Neural cell (in vitro differentiated cells): ENCODE results near the gene PIP. TPM values are rescaled to one million over a fixed set of nuclear protein-coding genes. Genes with fewer than 3 reads are reported as not detected.
"Not testable (repeated sequence)": the region's sequence is repeated elsewhere in the genome, so short reads cannot be mapped to it uniquely, and the experiment has no call there.

Experiments used
- H2AFZ ChIP-seq: fragments of 200-600, 300-800 bp; sonication (generic), shearing (Covaris generic); 2 replicates; pipeline ENCODE4 v1.6.0; 2014; ENCODE audit warnings: low read depth, mild to moderate bottlenecking, antibody characterized with exemption, low read length, moderate library complexity
- H3F3A ChIP-seq: fragments of 200-600 bp; shearing (Covaris generic); 2 replicates; pipeline ENCODE4 v1.6.1; 2016; ENCODE audit warnings: mild to moderate bottlenecking, moderate library complexity, mixed read lengths, antibody characterized with exemption, low read length; ENCODE audit not compliant: insufficient read depth, poor library complexity, severe bottlenecking
- H3K27ac ChIP-seq: fragments of 200-600, 300-800 bp; sonication (generic), shearing (Covaris generic); 2 replicates; pipeline ENCODE4 v1.5.1; 2014; ENCODE audit warnings: mild to moderate bottlenecking, low read length, moderate library complexity
- H3K27me3 ChIP-seq: fragments of 300-800, 200-600 bp; sonication (generic), shearing (Covaris generic); 2 replicates; pipeline ENCODE4 v1.6.0; 2014; ENCODE audit warnings: mild to moderate bottlenecking, low read depth, low read length, moderate library complexity; ENCODE audit not compliant: insufficient read depth
- H3K36me3 ChIP-seq: fragments of 300-800, 200-600 bp; sonication (generic), shearing (Covaris generic); 2 replicates; pipeline ENCODE4 v1.5.1; 2014; ENCODE audit warnings: mild to moderate bottlenecking, antibody characterized with exemption, low read length, moderate library complexity; ENCODE audit not compliant: insufficient read depth
- H3K4me2 ChIP-seq: fragments of 300-800, 200-600 bp; sonication (generic), shearing (Covaris generic); 2 replicates; pipeline ENCODE4 v1.6.0; 2014; ENCODE audit warnings: mild to moderate bottlenecking, low read length
- H3K4me3 ChIP-seq: fragments of 300-800, 200-600 bp; sonication (generic), shearing (Covaris generic); 2 replicates; pipeline ENCODE4 v1.5.1; 2014; ENCODE audit warnings: mild to moderate bottlenecking, low read length, moderate library complexity
- H3K79me2 ChIP-seq: fragments of 200-600 bp; shearing (Covaris generic); replicated peaks from 2 replicates; pipeline ENCODE4 v1.6.0; 2014; ENCODE audit warnings: mild to moderate bottlenecking, low read length, moderate library complexity; ENCODE audit not compliant: insufficient read depth
- H3K9ac ChIP-seq: fragments of 300-800, 200-600 bp; sonication (generic), shearing (Covaris generic); 2 replicates; pipeline ENCODE4 v1.6.1; 2016; ENCODE audit warnings: mild to moderate bottlenecking, low read length, mixed read lengths
- H3K9me2 ChIP-seq: fragments of 200-600 bp; shearing (Covaris generic); 2 replicates; pipeline ENCODE4 v1.6.1; 2016; ENCODE audit warnings: mild to moderate bottlenecking, low read length, mixed read lengths; ENCODE audit not compliant: insufficient read depth
- H3K9me3 ChIP-seq: fragments of 200-600, 300-800 bp; sonication (generic), shearing (Covaris generic); 2 replicates; pipeline ENCODE4 v1.6.1; 2016; ENCODE audit warnings: mild to moderate bottlenecking, mixed run types, low read length, moderate library complexity, mixed read lengths
- H4K20me1 ChIP-seq: fragments of 200-600 bp; shearing (Covaris generic); 2 replicates; pipeline ENCODE4 v1.6.1; 2016; ENCODE audit warnings: mild to moderate bottlenecking, mixed run types; ENCODE audit not compliant: insufficient read depth
- CTCF ChIP-seq: fragments of 450-650 bp; IDR thresholded peaks from 2 replicates; pipeline ENCODE4 v1.5.1; 2014; ENCODE audit warnings: antibody characterized with exemption, mild to moderate bottlenecking, moderate library complexity; ENCODE audit not compliant: poor library complexity, severe bottlenecking
- EP300 ChIP-seq: fragments of 450-650 bp; conservative IDR thresholded peaks from 2 replicates; pipeline ENCODE4 v1.6.1; 2014; ENCODE audit warnings: antibody characterized with exemption, mild to moderate bottlenecking, moderate library complexity; ENCODE audit not compliant: poor library complexity, severe bottlenecking
- EZH2 ChIP-seq: fragments of 200-600, 300-800 bp; shearing (Covaris generic), sonication (generic); IDR thresholded peaks from 2 replicates; pipeline ENCODE4 v1.6.1; 2014; ENCODE audit warnings: antibody characterized with exemption, low read length, borderline replicate concordance, mild to moderate bottlenecking; ENCODE audit not compliant: insufficient read depth, poor library complexity, severe bottlenecking
- MXI1 ChIP-seq: fragments of 450-650 bp; conservative IDR thresholded peaks from 2 replicates; pipeline ENCODE4 v1.6.1; 2014; ENCODE audit warnings: antibody characterized with exemption, mild to moderate bottlenecking; ENCODE audit not compliant: poor library complexity, severe bottlenecking
- POLR2AphosphoS5 ChIP-seq: IDR thresholded peaks from 2 replicates; pipeline ENCODE4 v1.6.1; 2012
- RAD21 ChIP-seq: fragments of 450-650 bp; conservative IDR thresholded peaks from 2 replicates; pipeline ENCODE4 v1.6.1; 2014; ENCODE audit warnings: antibody characterized with exemption, mild to moderate bottlenecking, moderate library complexity
- REST ChIP-seq: IDR thresholded peaks from 2 replicates; pipeline ENCODE4 v1.6.1; 2012; ENCODE audit warnings: borderline replicate concordance
- SMC3 ChIP-seq: fragments of 450-650 bp; conservative IDR thresholded peaks from 2 replicates; pipeline ENCODE4 v1.6.1; 2014; ENCODE audit warnings: antibody characterized with exemption, mild to moderate bottlenecking, moderate library complexity; ENCODE audit not compliant: poor library complexity
- TAF1 ChIP-seq: IDR thresholded peaks from 2 replicates; pipeline ENCODE4 v1.6.1; 2012; ENCODE audit warnings: low read depth
- polyA plus RNA-seq: library from polyadenylated mRNA; depleted of rRNA; stranded (reverse); fragments of >200 nt; gene quantifications from 2 replicates; pipeline ENCODE4 v1.2.3, GENCODE V29; 2014

PIP gene
- polyA plus RNA-seq, 1 donor from 2014 or later = not detected

- H3K79me2 ChIP-seq, H3K4me3 ChIP-seq, H3K27me3 ChIP-seq, H3K9me3 ChIP-seq, H3K27ac ChIP-seq, H4K20me1 ChIP-seq, H3K4me2 ChIP-seq, H3K9me2 ChIP-seq, H3K36me3 ChIP-seq, H2AFZ ChIP-seq, H3F3A ChIP-seq, H3K9ac ChIP-seq: not testable (repeated sequence)
These were observed 43.2 kb upstream of the PIP start for GRCh38 chr7:143088549-143089231.

- Histone ChIP-seq H3K9me2 (no peaks in the 10 kb centered on the region), H4K20me1 (no peaks in the 10 kb centered on the region), H3K4me3 (no peak overlapping the region), H3K4me2 (no peak overlapping the region), H3K27me3 (no peaks in the 10 kb centered on the region), H3K9me3 (no peaks in the 10 kb centered on the region), H3K36me3 (no peaks in the 10 kb centered on the region), H2AFZ (no peak overlapping the region), H3K79me2 (no peaks in the 10 kb centered on the region), H3F3A (no peaks in the 10 kb centered on the region), H3K27ac (no peak overlapping the region), H3K9ac (no peak overlapping the region)
- no peak for TF ChIP-seq EZH2
- no peak for TF ChIP-seq EP300
- TF ChIP-seq SMC3 = no peak
- TF ChIP-seq RAD21 = no peak
- TF ChIP-seq CTCF = no peak
- TF ChIP-seq MXI1 = no peak
- no peak for TF ChIP-seq POLR2AphosphoS5
- no peak for TF ChIP-seq TAF1
- TF ChIP-seq REST = no peak
These were observed 35.7 kb upstream of the PIP start for GRCh38 chr7:143096146-143096545.

GRCh38 chr7:143099579-143099978 is 32.3 kb upstream of the PIP start:
- H4K20me1 ChIP-seq, H3K9ac ChIP-seq, H3K36me3 ChIP-seq, H3F3A ChIP-seq, H3K27me3 ChIP-seq, H3K4me3 ChIP-seq, H3K4me2 ChIP-seq, H3K27ac ChIP-seq, H3K9me3 ChIP-seq, H3K9me2 ChIP-seq, H2AFZ ChIP-seq, H3K79me2 ChIP-seq: not testable (repeated sequence)
